CD4-positive, alpha-beta memory T cell (primary cell): Measurements from ENCODE around the gene LRGUK. TPM values are rescaled to one million over a fixed set of nuclear protein-coding genes. Genes with fewer than 3 reads are reported as not detected.
"Not testable (repeated sequence)": the region's sequence is repeated elsewhere in the genome, so short reads cannot be mapped to it uniquely, and the experiment has no call there.

Source experiments
- CTCF ChIA-PET: fragments of 350-600 bp; sonication (Branson Sonifier 250); formaldehyde crosslinking; loops from one replicate; lab custom pipeline; 2021; ENCODE audit warnings: inconsistent platforms; ENCODE audit not compliant: partially characterized antibody; lab: Charles Lee
- POLR2A ChIA-PET: fragments of 350-600 bp; sonication (Branson Sonifier 250); formaldehyde crosslinking; loops from one replicate; lab custom pipeline; 2021; ENCODE audit not compliant: partially characterized antibody; lab: Charles Lee
- DNase-seq, 5 donors: peaks; one replicate each; pipeline versions ENCODE4 v3.0.0 to v3.0.0-alpha.2; 2020 to 2022; ENCODE audit warnings: mixed read lengths in 1 of 5
- H3K27ac ChIP-seq: one replicate; pipeline ENCODE4 v1.7.0; 2013; ENCODE audit warnings: low read depth, low read length
- H3K27me3 ChIP-seq: 2 replicates; pipeline ENCODE4 v1.7.0; 2013; ENCODE audit warnings: mild to moderate bottlenecking, low read length, moderate library complexity; ENCODE audit not compliant: insufficient read depth
- H3K36me3 ChIP-seq: 2 replicates; pipeline ENCODE4 v1.7.0; 2013; ENCODE audit warnings: mild to moderate bottlenecking, low read length, moderate library complexity; ENCODE audit not compliant: insufficient read depth
- H3K4me1 ChIP-seq: 2 replicates; pipeline ENCODE4 v1.7.0; 2013; ENCODE audit warnings: mild to moderate bottlenecking, low read length, moderate library complexity; ENCODE audit not compliant: insufficient read depth
- H3K4me3 ChIP-seq, 2 donors: one replicate each; pipeline ENCODE4 v1.7.0; 2013; ENCODE audit warnings: low read length in 2 of 2, mild to moderate bottlenecking in 1 of 2
- H3K9me3 ChIP-seq, 2 donors: one replicate each; pipeline ENCODE4 v1.7.0; 2013; ENCODE audit warnings: low read length in 2 of 2, control low read depth in 1 of 2; ENCODE audit not compliant: control insufficient read depth in 1 of 2
- H3K27ac Mint-ChIP-seq, 7 donors: one replicate each; pipeline ENCODE4 v1.8.0; 2020 to 2021; ENCODE audit warnings: mixed read lengths in 7 of 7, mild to moderate bottlenecking in 6 of 7, inconsistent platforms in 3 of 7, moderate library complexity in 3 of 7
- H3K27me3 Mint-ChIP-seq, 2 donors: one replicate each; pipeline ENCODE4 v1.8.0; 2020 to 2021; ENCODE audit warnings: mixed read lengths in 2 of 2
- H3K36me3 Mint-ChIP-seq, 2 donors: one replicate each; pipeline ENCODE4 v1.8.0; 2020 to 2021; ENCODE audit warnings: mixed read lengths in 2 of 2, inconsistent platforms in 1 of 2, mild to moderate bottlenecking in 1 of 2
- H3K4me1 Mint-ChIP-seq, 4 donors: one replicate each; pipeline ENCODE4 v1.8.0; 2020 to 2021; ENCODE audit warnings: mixed read lengths in 4 of 4, mild to moderate bottlenecking in 1 of 4
- H3K4me3 Mint-ChIP-seq, 8 donors: one replicate each; pipeline ENCODE4 v1.8.0; 2020 to 2021; ENCODE audit warnings: mixed read lengths in 8 of 8, mild to moderate bottlenecking in 7 of 8, moderate library complexity in 6 of 8, inconsistent platforms in 3 of 8
- H3K9me3 Mint-ChIP-seq, 8 donors: one replicate each; pipeline ENCODE4 v1.8.0; 2020 to 2021; ENCODE audit warnings: mixed read lengths in 8 of 8, mild to moderate bottlenecking in 5 of 8, inconsistent platforms in 3 of 8, moderate library complexity in 1 of 8
- intact Hi-C: fragments of 100-400 bp; cut with micrococcal nuclease; formaldehyde crosslinking; loops from one replicate; pipeline ENCODE4 v1.15.1; 2023
- polyA plus RNA-seq, 2 donors: library from polyadenylated mRNA; unstranded; fragments of 300-500 nt; fragmentation: Illumina TruSeq; gene quantifications; one replicate each; pipeline ENCODE4 v1.2.3, GENCODE V29; 2021
- total RNA-seq, 2 experiments: library from RNA; stranded (reverse); gene quantifications; one replicate each; pipeline ENCODE4 v1.2.3, GENCODE V29; 2021

Gene LRGUK
- under 1 TPM; 0.38 to 0.55 TPM for total RNA-seq
- not detected for polyA plus RNA-seq

- Histone ChIP-seq H3K27ac (no peak within 1 kb of the TSS), H3K36me3 (no peaks in the 10 kb centered on the region), H3K4me1 (peaks cover 15% of the 10 kb centered on the region), H3K27me3 (peaks cover 3% of the 10 kb centered on the region), H3K4me3 (peak within 1 kb of the TSS; percentile 50 to 78), H3K9me3 (no peaks in the 10 kb centered on the region)
- no peaks in the 10 kb centered on the region for H3K9me3 Mint-ChIP-seq
- ChIA-PET POLR2A (interaction anchor here (1.1 to 1.7 kb wide), 2 partner anchors 190 to 1045 kb away, joined by 3 to 7 read pairs; partner anchors contain the start of genes CHCHD3 and SLC35B4), CTCF (interaction anchor here (0.8 to 3.4 kb wide), 3 partner anchors 11 to 19 kb away, joined by 5 to 20 read pairs (median 7); no protein-coding TSS in a partner anchor)
- peaks cover 13 to 21% (median 15%) of the 10 kb centered on the region in 4 donors for H3K4me1 Mint-ChIP-seq
- H3K4me3 Mint-ChIP-seq: peak within 1 kb of the TSS; percentile 83 to 95 (median 89)
- no peaks in the 10 kb centered on the region for H3K36me3 Mint-ChIP-seq
- peak; percentile 74 to 81 (median 78) for DNase-seq
- H3K27me3 Mint-ChIP-seq: peaks cover 12 to 20% of the 10 kb centered on the region in 2 donors
- peak within 1 kb of the TSS in 6 of 7 donors; percentile 23 to 69 (median 44) for H3K27ac Mint-ChIP-seq
- intact Hi-C loops: loop anchor here (1.0 kb wide), 2 partner anchors 189 to 332 kb away; partner anchors contain the start of genes AKR1B1 and SLC35B4
Observed at GRCh38 chr7:134126966-134127848, at the start of gene LRGUK. LRGUK (plus strand) TSS chr7:134127340; CDS start chr7:134127368, 28 bp downstream.

DNA sequence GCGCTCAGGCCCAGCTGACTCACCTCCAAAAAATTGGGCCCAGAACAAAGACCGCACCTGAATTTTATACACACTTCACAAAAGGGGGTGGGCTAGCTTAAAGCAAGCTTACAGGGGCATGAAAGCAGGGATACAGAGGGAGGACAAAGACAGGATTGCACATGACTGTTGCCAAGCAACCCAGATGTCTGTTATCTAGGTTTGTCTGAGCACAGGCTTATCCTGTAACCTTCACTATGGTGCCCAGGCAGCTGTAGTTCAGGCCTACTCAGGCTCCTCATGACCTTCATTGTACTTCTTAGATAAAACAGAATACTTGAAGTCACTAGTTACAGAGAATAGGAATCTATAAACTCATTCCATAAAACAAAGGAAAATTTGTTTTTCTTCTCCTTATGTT, 49.6 kb upstream of the LRGUK start:
- peaks cover 0 to 14% (median 3%) of the 10 kb centered on the region in 8 donors for H3K9me3 Mint-ChIP-seq
- H3K36me3 ChIP-seq, intact Hi-C loops, H3K4me3 ChIP-seq, H3K27ac ChIP-seq, DNase-seq, H3K27me3 Mint-ChIP-seq, H3K4me1 Mint-ChIP-seq, H3K27ac Mint-ChIP-seq, H3K27me3 ChIP-seq, H3K4me1 ChIP-seq, H3K4me3 Mint-ChIP-seq, POLR2A ChIA-PET, H3K9me3 ChIP-seq: not testable (repeated sequence)
- CTCF ChIA-PET: interaction anchor here (1.0 kb wide), 1 partner anchor 21 kb away, joined by 3 read pairs; no protein-coding TSS in a partner anchor
- H3K36me3 Mint-ChIP-seq: peaks cover 14 to 32% of the 10 kb centered on the region in 2 donors

GRCh38 chr7:134078991-134079390, 48.1 kb upstream of the LRGUK start:
- H3K4me3 Mint-ChIP-seq: no peak overlapping the region

DNA sequence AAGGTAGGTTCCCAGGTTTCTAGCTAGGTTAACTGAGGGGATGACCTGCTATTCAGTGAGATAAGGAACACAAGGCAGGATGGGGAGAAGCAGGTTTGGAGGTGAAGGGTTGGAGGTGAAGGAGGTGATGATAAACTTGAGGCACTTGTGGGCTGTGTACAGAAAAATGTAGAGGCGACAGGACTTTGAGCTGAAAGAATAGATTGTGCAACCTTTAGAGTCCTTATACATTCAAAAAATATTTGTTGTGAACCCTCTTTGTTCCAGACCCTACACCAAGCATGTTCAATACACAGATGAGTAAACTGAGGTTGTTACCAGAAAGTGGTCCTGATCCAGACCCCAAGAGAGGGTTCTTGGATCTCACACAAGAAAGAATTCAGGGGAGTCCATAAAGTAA, 45.4 kb upstream of the LRGUK start:
- H3K36me3 Mint-ChIP-seq: peaks cover 2 to 15% of the 10 kb centered on the region in 2 donors
- Histone ChIP-seq H3K27me3 (no peaks in the 10 kb centered on the region), H3K4me3 (no peak overlapping the region), H3K36me3 (no peaks in the 10 kb centered on the region), H3K4me1 (no peaks in the 10 kb centered on the region), H3K27ac (no peak overlapping the region), H3K9me3 (no peaks in the 10 kb centered on the region)
- POLR2A ChIA-PET: no interaction called here
- no peaks in the 10 kb centered on the region for H3K27me3 Mint-ChIP-seq
- intact Hi-C loops: no loop called here
- no peak overlapping the region for H3K4me3 Mint-ChIP-seq
- H3K27ac Mint-ChIP-seq: no peak overlapping the region
- H3K4me1 Mint-ChIP-seq: no peaks in the 10 kb centered on the region
- DNase-seq: no peak
- peaks cover 0 to 21% (median 2%) of the 10 kb centered on the region in 8 donors for H3K9me3 Mint-ChIP-seq
- CTCF ChIA-PET: no interaction called here

More at GRCh38 chr7:134078991-134079390, 48.1 kb upstream of the LRGUK start:
- no peaks in the 10 kb centered on the region for H3K27me3 ChIP-seq
- CTCF ChIA-PET: no interaction called here
- H3K9me3 ChIP-seq: no peaks in the 10 kb centered on the region
- H3K36me3 Mint-ChIP-seq: peaks cover 11 to 33% of the 10 kb centered on the region in 2 donors
- intact Hi-C loops: no loop called here
- H3K4me3 ChIP-seq: no peak overlapping the region
- POLR2A ChIA-PET: no interaction called here
- DNase-seq: no peak
- peak overlapping the region in 3 of 7 donors; percentile 4 to 53 (median 13) for H3K27ac Mint-ChIP-seq
- no peak overlapping the region for H3K27ac ChIP-seq
- H3K4me1 ChIP-seq: no peaks in the 10 kb centered on the region
- H3K4me1 Mint-ChIP-seq: no peaks in the 10 kb centered on the region
- peaks cover 0 to 14% (median 3%) of the 10 kb centered on the region in 8 donors for H3K9me3 Mint-ChIP-seq
- no peaks in the 10 kb centered on the region for H3K36me3 ChIP-seq
- no peaks in the 10 kb centered on the region for H3K27me3 Mint-ChIP-seq

GRCh38 chr7:134083766-134084487, 43.2 kb upstream of the LRGUK start:
- Histone ChIP-seq H3K4me3 (no peak overlapping the region), H3K27me3 (no peaks in the 10 kb centered on the region), H3K4me1 (no peaks in the 10 kb centered on the region), H3K36me3 (no peaks in the 10 kb centered on the region), H3K9me3 (no peaks in the 10 kb centered on the region), H3K27ac (no peak overlapping the region)
- Mint-ChIP-seq H3K9me3 (peaks cover 0 to 41% (median 18%) of the 10 kb centered on the region in 8 donors), H3K27me3 (no peaks in the 10 kb centered on the region), H3K4me1 (no peaks in the 10 kb centered on the region), H3K27ac (no peak overlapping the region), H3K4me3 (no peak overlapping the region), H3K36me3 (peaks cover 6 to 15% of the 10 kb centered on the region in 2 donors)
- DNase-seq: no peak
- intact Hi-C loops: no loop called here
- ChIA-PET CTCF (interaction anchor here (0.7 kb wide), 1 partner anchor 1569 kb away, joined by 3 read pairs; no protein-coding TSS in a partner anchor), POLR2A (no interaction called here)

DNA sequence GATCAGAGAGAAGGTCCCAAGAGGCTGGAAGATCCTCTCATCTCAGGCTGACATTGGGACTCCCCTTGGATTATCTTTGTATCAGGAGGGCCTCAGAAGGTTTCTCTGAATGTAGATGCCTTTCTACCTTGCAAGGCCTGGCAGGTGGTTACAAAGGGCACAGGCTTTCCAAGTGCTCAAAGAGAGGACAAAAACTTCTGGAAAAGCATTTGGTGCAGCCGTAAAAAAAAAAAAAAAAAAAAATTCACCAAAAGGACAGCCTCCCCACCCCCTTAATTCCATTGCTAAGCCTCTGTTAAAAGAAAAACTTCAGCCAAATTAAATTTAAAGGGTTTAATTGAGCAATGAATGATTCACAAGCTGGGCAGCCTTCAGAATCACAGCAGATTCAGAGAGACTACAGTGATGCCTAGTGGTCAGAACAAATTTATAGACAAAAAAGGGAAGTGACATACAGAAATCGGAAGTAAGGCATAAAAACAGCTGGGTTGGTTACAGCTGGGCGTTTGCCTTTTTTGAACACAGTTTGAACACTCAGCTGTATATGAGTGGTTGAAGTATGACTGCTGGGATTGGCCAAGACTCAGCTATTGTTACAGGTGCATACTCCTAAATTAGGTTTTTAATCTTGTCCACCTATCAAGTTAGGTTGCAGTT, 42.5 kb upstream of the LRGUK start:
- H3K27me3 Mint-ChIP-seq: no peaks in the 10 kb centered on the region
- CTCF ChIA-PET: interaction anchor here (0.7 kb wide), 1 partner anchor 1569 kb away, joined by 3 read pairs; no protein-coding TSS in a partner anchor
- Histone ChIP-seq H3K9me3 (peaks cover 0 to 3% of the 10 kb centered on the region in 2 donors), H3K4me3 (no peak overlapping the region), H3K27me3 (no peaks in the 10 kb centered on the region), H3K36me3 (no peaks in the 10 kb centered on the region), H3K4me1 (no peaks in the 10 kb centered on the region), H3K27ac (no peak overlapping the region)
- no peaks in the 10 kb centered on the region for H3K4me1 Mint-ChIP-seq
- H3K9me3 Mint-ChIP-seq: peaks cover 0 to 48% (median 24%) of the 10 kb centered on the region in 8 donors
- POLR2A ChIA-PET: no interaction called here
- no peak for DNase-seq
- intact Hi-C loops: no loop called here
- H3K36me3 Mint-ChIP-seq: peaks cover 6 to 21% of the 10 kb centered on the region in 2 donors
- no peak overlapping the region for H3K4me3 Mint-ChIP-seq
- H3K27ac Mint-ChIP-seq: no peak overlapping the region
